Stimulated activated naive CD4-positive, alpha-beta T cell treated with Interleukin-2 at 50 U/mL for 16 hours (primary cell): ENCODE data around the gene TMEM97.

Experiments used
- DNase-seq: peaks from one replicate; lab custom pipeline; 2025; lab: John Stamatoyannopoulos, UW

The TMEM97 gene

DNA sequence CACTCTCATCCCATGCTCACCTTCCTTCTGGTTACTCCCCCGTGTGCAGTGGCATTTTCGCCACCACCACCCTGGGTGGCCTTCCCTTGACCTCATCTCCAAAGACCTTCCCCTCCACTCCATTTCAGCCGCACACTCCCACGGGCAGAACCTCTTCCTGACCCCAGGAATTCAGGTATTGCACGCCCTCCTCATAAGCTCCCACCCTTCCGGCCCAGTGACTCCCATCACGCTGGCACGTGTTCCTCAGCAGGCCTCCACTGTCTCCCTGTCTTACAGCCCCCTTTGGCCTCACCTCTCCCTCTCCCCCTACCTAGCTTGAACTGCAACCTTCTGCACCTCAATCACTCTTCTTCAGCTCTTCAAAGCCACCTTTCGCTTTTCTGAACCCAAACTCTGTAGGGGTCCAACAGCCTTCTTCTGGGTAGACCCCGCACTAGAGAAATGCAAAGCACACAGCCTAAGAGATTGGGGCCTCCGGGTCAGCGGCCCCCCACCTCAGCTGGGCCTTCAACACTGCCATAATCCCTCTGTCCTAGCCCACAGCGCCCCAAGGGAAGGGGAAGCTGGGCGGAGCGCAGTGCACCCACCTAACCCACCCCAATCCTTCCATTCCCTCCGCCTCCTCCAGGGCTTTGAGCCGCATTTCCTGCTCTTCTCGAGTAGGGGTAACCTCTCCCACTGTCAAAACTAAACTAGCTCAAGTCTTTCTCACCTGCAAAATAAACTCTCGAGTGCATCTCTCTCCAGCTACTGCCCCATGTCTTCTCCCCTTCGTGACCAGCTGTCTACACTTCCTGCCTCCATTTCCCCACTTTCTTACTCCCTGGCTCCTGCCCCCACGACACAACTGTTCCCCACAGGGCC, 1.7 kb upstream of the TMEM97 start:
- DNase-seq: no peak

GRCh38 chr17:28317966-28318758, 838 bp upstream of the TMEM97 start:
- no peak for DNase-seq

DNA sequence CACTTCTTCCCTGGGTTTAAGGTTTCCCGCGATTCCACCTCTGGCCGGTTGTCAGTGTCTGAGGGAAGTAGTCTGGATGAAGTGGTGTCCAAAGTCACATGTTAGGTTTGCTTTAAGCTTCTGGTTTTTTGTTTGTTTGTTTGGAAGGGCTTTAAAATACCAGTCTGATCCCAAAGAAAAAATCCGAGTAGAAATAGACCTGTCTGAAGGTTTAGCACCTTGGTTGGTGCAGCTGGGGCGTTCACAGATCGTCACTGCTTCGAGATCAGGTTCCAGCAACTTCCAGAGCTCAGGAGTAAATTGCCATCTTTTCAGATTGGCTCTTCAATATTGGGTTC, 567 bp downstream of the TMEM97 start:
- no peak for DNase-seq

DNA sequence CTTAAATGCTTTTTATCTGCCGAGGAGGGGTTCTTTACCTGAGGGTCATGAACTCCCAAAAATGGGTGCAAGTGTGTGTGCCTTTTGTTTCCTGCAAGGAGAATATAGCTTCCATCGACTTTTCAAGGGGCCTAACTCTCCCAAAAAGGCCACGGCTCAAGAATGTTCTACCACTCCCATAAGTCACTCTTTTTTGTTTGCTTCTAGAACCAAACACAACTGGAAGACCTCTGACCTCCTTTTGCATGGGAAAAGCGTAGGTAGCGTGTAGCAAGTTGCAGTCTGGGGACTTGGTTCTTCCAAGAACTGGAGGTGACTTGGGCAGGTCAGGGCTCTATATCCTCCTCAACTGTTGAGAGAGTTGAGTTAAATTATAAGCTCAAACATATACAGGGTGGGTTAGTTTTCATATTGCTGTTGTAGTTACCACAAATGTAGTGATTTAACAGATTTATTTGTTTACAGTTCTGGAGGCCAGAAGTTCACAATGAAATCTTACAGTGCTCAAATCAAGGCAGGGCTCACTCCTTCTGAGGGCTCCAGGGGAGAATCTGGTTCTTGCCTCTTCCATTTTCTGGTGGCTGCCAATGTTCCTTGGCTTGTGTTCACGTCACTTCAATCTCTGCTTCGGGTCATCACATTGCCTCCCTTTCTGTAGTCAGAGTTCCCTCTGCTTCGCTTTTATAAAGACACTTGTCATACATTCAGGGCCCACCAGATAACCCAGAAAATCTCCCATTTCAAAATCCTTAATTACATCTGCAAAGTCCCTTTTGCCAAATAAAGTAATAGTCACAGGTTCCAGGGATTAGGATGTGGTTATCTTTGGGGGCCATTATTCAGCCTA, 1.4 kb downstream of the TMEM97 start:
- no peak for DNase-seq

DNA sequence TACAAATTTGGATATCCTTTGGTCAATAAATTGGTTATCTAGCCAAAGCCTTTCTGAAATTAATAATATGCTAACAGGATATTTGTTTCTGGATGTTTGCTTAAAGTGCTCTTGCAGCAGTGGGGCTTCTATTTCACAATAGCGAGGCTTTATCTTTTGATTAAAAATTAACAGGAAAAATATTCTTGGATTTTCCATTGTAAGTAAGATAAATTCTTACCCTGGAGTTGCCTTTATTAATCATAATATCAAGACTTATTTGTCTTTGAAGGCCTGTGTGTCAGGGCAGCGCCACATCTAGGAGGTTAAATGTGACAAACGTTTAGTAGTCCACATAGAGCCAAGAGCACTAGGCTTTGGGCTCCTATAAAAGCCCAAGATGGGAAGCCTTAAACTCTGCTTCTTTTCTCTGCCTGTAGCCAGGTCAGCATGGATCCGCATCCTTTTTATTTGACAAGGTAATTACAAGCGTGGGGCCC, 5.3 kb downstream of the TMEM97 start:
- DNase-seq: no peak

- no peak for DNase-seq
Observed at GRCh38 chr17:28324781-28325180, 5.8 kb downstream of the TMEM97 start.

DNA sequence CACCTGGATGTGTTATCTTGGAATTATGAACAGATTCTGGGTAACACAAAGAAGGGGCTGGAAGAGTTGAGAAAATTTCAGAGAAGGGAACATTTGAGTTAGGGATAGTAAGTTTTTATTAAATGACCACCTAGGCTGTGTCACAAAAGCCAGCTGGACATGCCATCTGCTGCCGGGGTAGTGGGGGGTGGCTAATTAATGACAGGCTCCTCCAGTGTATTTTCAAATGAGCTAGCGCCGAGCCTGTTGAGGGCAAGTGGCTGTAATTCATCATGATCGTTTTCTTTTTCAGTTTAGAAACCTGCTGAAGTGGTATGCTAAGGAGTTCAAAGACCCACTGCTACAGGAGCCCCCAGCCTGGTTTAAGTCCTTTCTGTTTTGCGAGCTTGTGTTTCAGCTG, 6.2 kb downstream of the TMEM97 start:
- DNase-seq: no peak

GRCh38 chr17:28326114-28326513, 7.1 kb downstream of the TMEM97 start:
- DNase-seq: no peak

GRCh38 chr17:28327031-28327607, 8.1 kb downstream of the TMEM97 start:
- peak; percentile 3 for DNase-seq

DNA sequence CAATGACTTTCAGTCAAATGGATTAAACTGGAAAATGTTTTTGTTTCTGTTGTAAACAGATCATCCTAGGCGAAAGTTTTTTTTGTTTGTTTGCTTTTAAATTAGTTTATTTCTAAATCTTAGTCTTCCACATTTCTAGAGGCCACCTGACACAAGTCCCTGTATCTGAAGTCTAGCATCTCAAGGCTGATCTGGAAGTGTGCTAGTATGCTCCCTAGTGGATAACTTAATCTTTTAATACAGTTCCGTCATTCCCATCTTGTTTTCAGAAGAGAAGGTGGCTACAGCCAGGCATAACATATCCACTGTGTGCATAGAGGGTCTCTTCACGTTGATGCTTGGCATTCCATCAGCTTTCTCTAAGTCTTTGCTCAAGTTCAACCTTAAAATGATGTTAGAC, 8.7 kb downstream of the TMEM97 start:
- DNase-seq: no peak

DNA sequence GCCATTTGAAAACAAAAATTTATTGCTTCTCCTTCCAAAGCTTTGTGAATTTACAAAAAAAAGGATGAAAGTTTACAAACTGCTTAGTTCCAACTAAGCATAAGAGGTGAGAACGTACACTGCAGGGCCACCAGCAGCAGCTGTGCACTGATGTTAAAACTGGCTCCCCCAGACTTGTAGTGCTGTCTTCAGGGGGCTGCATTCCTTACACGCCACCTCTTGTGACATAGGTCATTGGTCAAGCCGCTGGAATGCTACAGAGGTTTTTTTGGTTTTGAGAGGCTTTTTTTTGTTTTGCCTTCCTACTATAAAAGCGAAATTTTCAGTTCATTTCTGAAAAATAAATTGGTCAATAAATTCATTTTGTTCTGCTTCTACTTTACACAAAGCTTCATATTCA, 9.3 kb downstream of the TMEM97 start:
- DNase-seq: no peak

- no peak for DNase-seq
Observed at GRCh38 chr17:28330671-28331070, 11.7 kb downstream of the TMEM97 start.

- DNase-seq: no peak
Observed at GRCh38 chr17:28331891-28332420, 13.0 kb downstream of the TMEM97 start.

- no peak for DNase-seq
Observed at GRCh38 chr17:28333083-28333746, 14.2 kb downstream of the TMEM97 start.

GRCh38 chr17:28334171-28334570, 15.2 kb downstream of the TMEM97 start:
- no peak for DNase-seq

DNA sequence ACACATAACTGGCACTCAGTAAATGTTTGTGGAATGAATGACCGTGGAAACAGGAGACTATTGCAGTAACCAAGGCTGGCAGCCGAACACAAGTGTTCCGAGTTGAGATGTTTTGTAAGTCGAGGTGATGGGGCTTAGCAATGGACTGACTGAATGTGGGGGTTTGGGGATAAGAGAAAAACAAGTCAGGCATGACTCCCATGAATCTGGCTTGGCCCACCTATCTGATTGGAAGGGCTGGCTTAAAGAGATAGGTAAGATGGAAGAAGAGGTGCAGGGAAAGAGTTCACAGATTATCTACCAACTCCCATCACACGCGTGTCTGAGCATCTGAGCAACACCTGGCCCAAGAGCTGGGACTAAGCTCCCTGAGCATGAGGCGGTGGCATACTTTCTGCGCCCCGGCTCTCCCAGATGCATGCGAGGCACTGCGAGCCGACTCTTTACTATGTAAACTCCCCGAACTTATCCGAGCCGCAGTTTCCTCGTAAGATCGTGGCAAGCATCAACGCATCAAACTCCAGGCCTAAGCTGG, 15.7 kb downstream of the TMEM97 start:
- DNase-seq: no peak

DNA sequence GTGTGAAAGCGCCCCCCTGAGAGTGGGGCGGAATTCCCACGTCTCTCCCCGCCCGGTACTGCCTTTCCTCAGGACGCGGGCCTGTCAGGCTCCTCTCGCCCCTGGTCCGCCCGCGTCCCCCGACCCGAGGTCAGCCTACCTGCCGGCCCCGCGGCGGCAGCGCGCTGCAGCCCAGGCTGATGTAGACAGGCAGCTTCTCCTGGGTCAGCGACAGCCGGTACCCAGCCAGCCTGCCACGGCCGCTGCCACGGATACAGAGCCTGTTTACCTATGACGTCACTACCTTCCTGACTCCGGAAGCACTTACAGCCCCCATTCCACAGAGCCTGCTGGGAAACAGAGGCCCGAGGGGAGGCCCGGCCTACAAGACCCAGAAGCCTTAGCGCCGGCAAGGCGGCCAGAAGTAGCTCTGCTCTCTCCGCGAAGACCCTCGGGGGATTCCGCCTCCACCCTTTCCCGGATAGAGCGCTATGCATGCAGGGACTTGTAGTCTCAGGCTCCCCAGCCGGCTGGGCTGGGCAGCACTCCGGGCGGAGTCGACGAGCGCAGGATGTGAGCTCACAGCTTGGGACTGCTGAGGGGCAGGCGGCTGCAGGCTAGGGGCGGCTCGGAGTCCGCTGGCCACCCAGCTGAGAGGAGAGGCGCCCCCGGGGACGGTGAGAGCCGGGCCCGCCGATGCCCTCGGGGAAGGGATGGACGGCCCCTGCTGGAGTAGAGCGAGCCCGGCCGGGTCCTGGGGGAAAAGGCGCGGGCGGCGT, 16.4 kb downstream of the TMEM97 start, which contains the start of the genes IFT20 and TNFAIP1:
IFT20 (minus strand) TSS at position 272 of the 758 bp plus-strand sequence. CDS start 3,487 bp downstream, outside the sequence.
TNFAIP1 (plus strand) TSS at position 561 of the 758 bp plus-strand sequence. CDS start 3,761 bp downstream, outside the sequence.
- DNase-seq: peak; percentile 98

GRCh38 chr17:28335959-28336871, 17.2 kb downstream of the TMEM97 start:
- peak; percentile 29 for DNase-seq
